ENCODE measurements around the gene BIRC7.

DNA sequence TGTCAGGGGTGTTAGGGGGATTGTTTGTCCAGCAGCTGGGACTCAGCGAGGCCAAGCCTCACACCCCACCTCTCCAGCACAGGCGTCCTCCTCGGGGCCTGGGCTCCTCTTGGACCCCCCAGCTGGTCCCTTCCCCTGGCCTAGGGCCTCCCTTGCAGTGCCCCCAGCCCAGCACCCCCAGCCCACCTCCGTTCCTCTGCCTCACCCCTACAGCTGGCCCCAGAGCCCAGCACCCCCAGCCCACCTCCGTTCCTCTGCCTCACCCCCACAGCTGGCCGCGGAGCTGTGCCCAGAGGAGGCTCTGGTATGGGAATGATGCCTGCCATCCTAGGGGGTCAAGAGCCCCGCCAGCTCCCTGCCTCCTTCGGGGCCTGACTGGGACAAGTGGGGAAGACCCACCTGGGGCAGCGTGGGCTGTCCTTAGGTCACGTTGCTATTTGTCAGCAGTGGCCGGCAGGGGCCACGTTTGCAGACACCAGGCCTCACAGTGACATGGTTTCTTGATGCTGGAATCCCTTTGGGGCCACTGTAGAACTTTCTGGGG is 49.3 kb downstream of the BIRC7 start:
- TF ChIP-seq, protein P1, sequence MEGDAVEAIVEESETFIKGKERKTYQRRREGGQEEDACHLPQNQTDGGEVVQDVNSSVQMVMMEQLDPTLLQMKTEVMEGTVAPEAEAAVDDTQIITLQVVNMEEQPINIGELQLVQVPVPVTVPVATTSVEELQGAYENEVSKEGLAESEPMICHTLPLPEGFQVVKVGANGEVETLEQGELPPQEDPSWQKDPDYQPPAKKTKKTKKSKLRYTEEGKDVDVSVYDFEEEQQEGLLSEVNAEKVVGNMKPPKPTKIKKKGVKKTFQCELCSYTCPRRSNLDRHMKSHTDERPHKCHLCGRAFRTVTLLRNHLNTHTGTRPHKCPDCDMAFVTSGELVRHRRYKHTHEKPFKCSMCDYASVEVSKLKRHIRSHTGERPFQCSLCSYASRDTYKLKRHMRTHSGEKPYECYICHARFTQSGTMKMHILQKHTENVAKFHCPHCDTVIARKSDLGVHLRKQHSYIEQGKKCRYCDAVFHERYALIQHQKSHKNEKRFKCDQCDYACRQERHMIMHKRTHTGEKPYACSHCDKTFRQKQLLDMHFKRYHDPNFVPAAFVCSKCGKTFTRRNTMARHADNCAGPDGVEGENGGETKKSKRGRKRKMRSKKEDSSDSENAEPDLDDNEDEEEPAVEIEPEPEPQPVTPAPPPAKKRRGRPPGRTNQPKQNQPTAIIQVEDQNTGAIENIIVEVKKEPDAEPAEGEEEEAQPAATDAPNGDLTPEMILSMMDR (IDR thresholded peaks at IDR 0.05; ENCODE audit: low read length): no peak
- TF ChIP-seq EZH2 (IDR thresholded peaks at IDR 0.05; ENCODE audit: borderline replicate concordance, low read length): no peak

Measured in OCI-LY1 (cell line).